Smooth muscle cell (in vitro differentiated cells): Measurements from ENCODE around the gene STAG3. TPM values are rescaled to one million over a fixed set of nuclear protein-coding genes. Genes with fewer than 3 reads are reported as not detected.
"Not testable (repeated sequence)": the region's sequence is repeated elsewhere in the genome, so short reads cannot be mapped to it uniquely, and the experiment has no call there.

Experiments
- DNase-seq: peaks from one replicate; lab custom pipeline; 2025; ENCODE audit not compliant: unreplicated experiment; lab: John Stamatoyannopoulos, UW
- H2AFZ ChIP-seq: fragments of 200-600 bp; sonication (generic); 2 replicates; pipeline ENCODE4 v1.6.0; 2016; ENCODE audit warnings: antibody characterized with exemption, low read depth, mild to moderate bottlenecking
- H3F3A ChIP-seq: fragments of 200-600 bp; sonication (generic); 2 replicates; pipeline ENCODE4 v1.6.0; 2017; ENCODE audit warnings: antibody characterized with exemption, low read depth
- H3K27ac ChIP-seq: fragments of 200-600 bp; sonication (generic); 2 replicates; pipeline ENCODE4 v1.5.1; 2016; ENCODE audit warnings: low read depth, mild to moderate bottlenecking
- H3K27me3 ChIP-seq: fragments of 200-600 bp; sonication (generic); 2 replicates; pipeline ENCODE4 v1.6.1; 2016; ENCODE audit warnings: low read depth, mild to moderate bottlenecking
- H3K36me3 ChIP-seq: fragments of 200-600 bp; sonication (generic); 2 replicates; pipeline ENCODE4 v1.5.1; 2016; ENCODE audit warnings: low read depth
- H3K4me1 ChIP-seq: fragments of 200-600 bp; sonication (generic); 2 replicates; pipeline ENCODE4 v1.5.1; 2016; ENCODE audit warnings: low read depth
- H3K4me2 ChIP-seq: fragments of 200-600 bp; sonication (generic); 2 replicates; pipeline ENCODE4 v1.6.0; 2016; ENCODE audit warnings: mild to moderate bottlenecking
- H3K4me3 ChIP-seq: fragments of 200-600 bp; sonication (generic); 2 replicates; pipeline ENCODE4 v1.5.1; 2016; ENCODE audit warnings: mild to moderate bottlenecking
- H3K79me2 ChIP-seq: fragments of 200-600 bp; sonication (generic); 2 replicates; pipeline ENCODE4 v1.6.0; 2016; ENCODE audit warnings: low read depth, mild to moderate bottlenecking
- H3K9ac ChIP-seq: fragments of 200-600 bp; sonication (generic); 2 replicates; pipeline ENCODE4 v1.6.0; 2016; ENCODE audit warnings: low read depth
- H3K9me3 ChIP-seq: fragments of 200-600 bp; sonication (generic); replicated peaks from 2 replicates; pipeline ENCODE4 v1.5.1; 2016; ENCODE audit warnings: low read depth
- H4K20me1 ChIP-seq: fragments of 200-600 bp; sonication (generic); 2 replicates; pipeline ENCODE4 v1.6.0; 2016; ENCODE audit warnings: low read depth
- WGBS: methylation state at CpG from one replicate; pipeline ENCODE4 v1.1.7; 2016; ENCODE audit warnings: low lambda C conversion rate; 5-methylcytosine and 5-hydroxymethylcytosine counted together
- polyA plus RNA-seq: library from polyadenylated mRNA; unstranded; fragments of >200 nt; fragmentation: Nextera tagmentation; extraction: Ambion mirVana; gene quantifications from 2 replicates; pipeline ENCODE4 v1.2.1, GENCODE V29; 2016
- total RNA-seq: library from RNA; depleted of rRNA; stranded (reverse); fragments of >200 nt; gene quantifications from 2 replicates; pipeline ENCODE4 v1.2.3, GENCODE V29; 2014
- TF ChIP-seq, protein P1 (sequence below): fragments of 200-600 bp; sonication (generic); IDR thresholded peaks from 2 replicates; pipeline ENCODE4 v1.5.1; 2017; ENCODE audit warnings: borderline replicate concordance, mild to moderate bottlenecking, antibody characterized with exemption; ENCODE audit not compliant: insufficient read depth, poor library complexity, severe bottlenecking

STAG3 gene
- total and polyA plus RNA-seq, 2 experiments from 2014 or later: 0.04 to 0.96 TPM

DNA sequence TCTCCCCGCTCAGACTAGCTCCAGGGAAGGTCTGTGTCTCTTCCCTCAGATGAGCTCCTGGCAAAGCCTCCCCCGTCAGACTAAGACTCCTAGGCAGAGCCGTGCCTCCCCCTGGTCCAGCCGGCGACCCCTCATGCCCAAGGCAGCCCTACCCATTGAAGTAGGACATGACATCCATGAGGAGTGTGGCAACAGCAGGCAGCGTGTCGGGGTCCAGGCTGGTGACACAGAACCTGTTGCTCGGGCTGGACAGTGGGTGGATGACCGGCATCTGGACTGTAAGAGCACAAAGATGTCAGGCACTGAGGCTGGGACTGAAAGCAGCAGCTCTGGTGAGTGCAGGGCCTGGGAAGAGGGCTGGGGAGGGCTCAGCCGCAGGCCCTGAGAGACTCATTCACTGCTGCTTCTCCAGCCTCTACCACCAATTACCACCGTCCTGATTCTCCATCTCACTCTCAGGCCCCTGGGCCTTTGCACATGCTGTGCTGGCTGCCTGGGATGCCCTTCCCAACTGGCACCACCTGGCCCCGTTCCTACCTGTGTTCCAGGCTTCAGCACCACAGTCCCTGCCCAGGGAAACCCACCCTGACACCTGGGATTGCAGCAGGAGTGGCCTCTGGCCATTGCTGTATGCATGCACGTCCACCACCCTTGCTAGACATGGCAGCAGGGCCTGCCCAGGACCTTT is 44.9 kb downstream of the STAG3 start:
- no peaks in the 10 kb centered on the region for H3K79me2 ChIP-seq
- H3K9ac ChIP-seq: no peak overlapping the region
- no peaks in the 10 kb centered on the region for H3K27me3 ChIP-seq
- no peak for DNase-seq
- no peaks in the 10 kb centered on the region for H4K20me1 ChIP-seq
- 97% methylated on average over 13 of the region's 13 CpGs for WGBS
- H3K4me1 ChIP-seq: no peaks in the 10 kb centered on the region
- no peak overlapping the region for H3K4me3 ChIP-seq
- no peaks in the 10 kb centered on the region for H3K9me3 ChIP-seq
- TF ChIP-seq, protein P1, sequence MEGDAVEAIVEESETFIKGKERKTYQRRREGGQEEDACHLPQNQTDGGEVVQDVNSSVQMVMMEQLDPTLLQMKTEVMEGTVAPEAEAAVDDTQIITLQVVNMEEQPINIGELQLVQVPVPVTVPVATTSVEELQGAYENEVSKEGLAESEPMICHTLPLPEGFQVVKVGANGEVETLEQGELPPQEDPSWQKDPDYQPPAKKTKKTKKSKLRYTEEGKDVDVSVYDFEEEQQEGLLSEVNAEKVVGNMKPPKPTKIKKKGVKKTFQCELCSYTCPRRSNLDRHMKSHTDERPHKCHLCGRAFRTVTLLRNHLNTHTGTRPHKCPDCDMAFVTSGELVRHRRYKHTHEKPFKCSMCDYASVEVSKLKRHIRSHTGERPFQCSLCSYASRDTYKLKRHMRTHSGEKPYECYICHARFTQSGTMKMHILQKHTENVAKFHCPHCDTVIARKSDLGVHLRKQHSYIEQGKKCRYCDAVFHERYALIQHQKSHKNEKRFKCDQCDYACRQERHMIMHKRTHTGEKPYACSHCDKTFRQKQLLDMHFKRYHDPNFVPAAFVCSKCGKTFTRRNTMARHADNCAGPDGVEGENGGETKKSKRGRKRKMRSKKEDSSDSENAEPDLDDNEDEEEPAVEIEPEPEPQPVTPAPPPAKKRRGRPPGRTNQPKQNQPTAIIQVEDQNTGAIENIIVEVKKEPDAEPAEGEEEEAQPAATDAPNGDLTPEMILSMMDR: no peak
- H2AFZ ChIP-seq: no peak overlapping the region
- H3F3A ChIP-seq: no peaks in the 10 kb centered on the region
- no peaks in the 10 kb centered on the region for H3K36me3 ChIP-seq
- no peak overlapping the region for H3K4me2 ChIP-seq
- no peak overlapping the region for H3K27ac ChIP-seq

DNA sequence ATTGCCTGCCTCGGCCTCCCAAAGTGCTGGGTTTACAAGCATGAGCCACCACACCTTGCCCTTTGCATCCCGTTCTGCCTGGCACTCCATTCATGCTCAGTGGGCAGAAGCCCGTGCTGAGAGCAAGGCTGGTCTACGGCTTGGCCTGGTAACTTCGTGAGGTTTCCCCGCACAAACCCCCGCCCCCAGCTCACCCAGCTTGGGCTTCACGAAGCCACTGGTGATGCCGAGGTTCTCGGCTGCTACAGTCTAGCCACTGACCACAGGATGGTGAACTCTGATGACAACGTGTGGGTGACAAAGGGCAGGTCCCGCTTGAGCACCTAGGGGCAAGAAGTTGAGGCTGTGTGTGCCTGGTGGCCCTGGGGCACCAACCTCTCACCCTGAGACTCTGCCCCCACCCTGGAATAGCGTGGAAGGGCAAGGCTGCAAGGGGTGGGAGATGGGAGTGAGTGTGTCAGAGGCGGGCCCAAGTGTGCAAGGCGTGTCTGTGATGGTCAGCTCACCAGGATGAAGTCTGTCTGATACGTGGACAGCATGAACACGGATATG is 45.7 kb downstream of the STAG3 start:
- H4K20me1 ChIP-seq, H3K4me1 ChIP-seq, H3K79me2 ChIP-seq, H2AFZ ChIP-seq, H3F3A ChIP-seq, H3K27me3 ChIP-seq, H3K4me3 ChIP-seq, H3K4me2 ChIP-seq, H3K9me3 ChIP-seq, H3K36me3 ChIP-seq, H3K9ac ChIP-seq, H3K27ac ChIP-seq, DNase-seq: not testable (repeated sequence)
- 98% methylated on average over 17 of the region's 17 CpGs for WGBS

DNA sequence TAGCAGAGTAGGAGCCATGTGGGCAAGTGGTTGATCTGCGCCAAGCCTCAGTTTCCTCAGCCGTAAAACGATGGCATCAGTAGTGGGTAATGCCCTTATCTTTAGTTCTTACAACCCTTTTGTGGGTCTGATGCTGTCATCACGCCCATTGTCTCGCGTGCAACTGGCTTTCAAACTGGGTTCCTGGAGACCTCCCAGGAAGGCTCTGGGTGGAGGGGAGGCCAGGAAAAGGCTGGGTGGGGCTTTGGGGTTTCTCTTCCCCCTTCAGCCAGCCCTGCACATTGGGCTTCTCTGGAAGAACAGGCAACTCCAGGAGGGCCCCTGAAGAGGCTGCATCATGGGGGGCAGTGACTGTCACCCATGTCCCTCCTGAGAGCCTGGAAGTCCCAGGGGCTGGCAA is 47.2 kb downstream of the STAG3 start:
- not testable (repeated sequence) for H3K79me2 ChIP-seq, H3K36me3 ChIP-seq, H3K27ac ChIP-seq, H3K4me2 ChIP-seq, DNase-seq, H3K4me3 ChIP-seq, H3K4me1 ChIP-seq, H2AFZ ChIP-seq, H4K20me1 ChIP-seq, H3K9ac ChIP-seq, H3K9me3 ChIP-seq, H3F3A ChIP-seq, H3K27me3 ChIP-seq
- WGBS: 90% methylated on average over 6 of the region's 6 CpGs

DNA sequence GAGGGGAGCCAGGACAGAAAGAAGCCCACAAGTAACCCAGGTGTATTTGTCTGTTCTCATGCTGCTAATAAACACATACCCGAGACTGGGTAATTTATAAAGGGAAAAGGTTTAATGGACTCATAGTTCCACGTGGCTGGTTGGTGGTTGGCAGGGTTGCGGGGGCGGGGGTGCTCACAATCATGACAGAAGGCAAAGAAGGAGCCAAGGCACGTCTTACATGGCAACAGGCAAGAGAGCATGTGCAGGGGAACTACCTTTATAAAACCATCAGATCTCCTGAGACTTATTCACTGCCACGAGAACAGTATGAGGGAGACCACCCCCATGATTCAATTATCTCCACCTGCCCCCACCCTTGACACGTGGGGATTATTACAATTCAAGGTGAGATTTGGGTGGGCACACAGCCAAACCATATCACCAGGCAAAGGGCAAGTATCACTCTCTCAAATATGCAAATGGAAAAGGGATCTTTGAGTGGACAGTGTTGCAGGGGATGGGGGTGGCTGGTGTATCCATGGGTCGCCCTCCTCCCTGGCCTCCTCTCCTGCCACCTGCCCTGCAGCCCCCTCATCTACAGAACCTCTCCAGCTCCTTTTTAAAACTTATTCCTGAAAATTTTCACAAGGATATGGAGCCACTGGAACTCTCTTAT is 57.1 kb downstream of the STAG3 start:
- not testable (repeated sequence) for H3K79me2 ChIP-seq, H3K27me3 ChIP-seq, H3K4me1 ChIP-seq, DNase-seq, H2AFZ ChIP-seq, H3K9ac ChIP-seq, H3K4me3 ChIP-seq, H3K27ac ChIP-seq, H4K20me1 ChIP-seq, H3K36me3 ChIP-seq, H3F3A ChIP-seq, H3K4me2 ChIP-seq, H3K9me3 ChIP-seq
- WGBS: 93% methylated on average over 8 of the region's 8 CpGs

DNA sequence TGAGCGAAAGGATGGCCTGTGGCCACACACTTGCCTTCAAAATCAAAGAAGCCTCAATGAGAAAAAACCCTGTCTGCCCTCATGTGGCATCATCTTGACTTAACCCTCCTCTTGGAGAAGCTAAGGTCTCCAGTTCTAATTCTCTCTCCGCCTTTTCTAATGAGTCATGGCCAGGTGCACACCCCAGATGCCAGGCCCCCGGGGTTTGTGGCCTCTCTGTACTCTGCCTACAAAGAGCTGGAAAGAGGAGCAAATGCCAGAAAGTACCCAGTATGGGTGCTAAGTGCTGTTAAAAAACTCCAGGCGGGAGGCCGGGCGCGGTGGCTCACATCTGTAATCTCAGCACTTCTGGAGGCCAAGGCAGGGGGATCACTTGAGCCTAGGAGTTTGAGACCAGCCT is 62.3 kb downstream of the STAG3 start:
- not testable (repeated sequence) for H3K36me3 ChIP-seq, H3K4me3 ChIP-seq, H3K9ac ChIP-seq, H3K9me3 ChIP-seq, H3F3A ChIP-seq, DNase-seq, H3K4me2 ChIP-seq, H3K79me2 ChIP-seq, H3K4me1 ChIP-seq, H3K27me3 ChIP-seq, H2AFZ ChIP-seq, H3K27ac ChIP-seq, H4K20me1 ChIP-seq
- 95% methylated on average over 7 of the region's 7 CpGs for WGBS

DNA sequence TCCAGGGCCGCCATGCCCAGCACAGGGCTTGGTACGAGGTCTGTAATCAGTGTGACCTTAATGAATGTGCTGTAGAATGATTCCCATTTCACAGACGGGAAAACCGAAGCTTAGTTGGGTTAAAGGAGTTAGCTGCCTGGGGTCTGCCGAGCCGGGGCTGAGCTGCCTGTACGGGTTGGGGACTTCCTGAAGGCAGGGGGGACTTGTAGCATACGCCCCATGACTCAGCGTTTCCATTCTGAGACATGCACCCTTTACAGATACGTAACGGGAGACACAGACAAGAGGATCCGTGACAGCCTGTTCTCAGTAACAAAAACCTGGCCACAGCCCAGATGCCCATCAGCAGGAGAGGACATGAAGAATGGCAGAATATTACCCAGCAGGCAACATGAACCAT is 65.7 kb downstream of the STAG3 start:
- WGBS: 83% methylated on average over 12 of the region's 12 CpGs
- not testable (repeated sequence) for H3K9ac ChIP-seq, H3F3A ChIP-seq, DNase-seq, H3K36me3 ChIP-seq, H3K9me3 ChIP-seq, H3K4me2 ChIP-seq, H3K27me3 ChIP-seq, H2AFZ ChIP-seq, H3K79me2 ChIP-seq, H3K4me3 ChIP-seq, H3K27ac ChIP-seq, H3K4me1 ChIP-seq
- H4K20me1 ChIP-seq: peaks cover 16% of the 10 kb centered on the region

DNA sequence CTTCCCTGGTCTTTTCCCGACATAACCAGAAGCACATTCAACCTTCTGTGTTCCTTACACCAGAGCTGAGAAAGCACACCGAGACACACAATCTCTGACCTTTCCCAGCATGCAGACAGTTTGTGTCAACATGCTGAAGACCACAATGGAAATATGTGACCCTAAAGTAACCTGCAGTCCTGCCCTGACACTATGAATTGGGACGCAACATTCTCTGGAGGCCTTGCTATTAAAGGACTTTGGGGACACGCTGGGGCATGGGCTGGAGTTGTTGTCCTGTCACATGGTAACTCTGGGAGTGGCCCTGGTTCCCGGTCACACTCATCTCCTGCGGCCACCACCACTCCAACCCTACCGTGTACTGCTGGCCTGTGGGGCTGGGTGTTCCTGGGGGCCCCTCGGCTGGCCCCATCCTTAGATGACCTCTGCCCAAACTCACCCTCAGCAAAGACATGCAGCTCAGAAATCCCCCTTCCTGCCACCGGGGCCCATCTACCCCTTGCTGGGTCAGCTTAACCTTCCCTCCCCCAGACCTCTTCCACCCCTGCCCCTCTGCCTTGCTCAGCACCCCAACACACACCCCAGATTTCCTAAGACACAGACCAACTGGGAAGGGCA is 67.4 kb downstream of the STAG3 start:
- H3K9ac ChIP-seq, H3K27ac ChIP-seq, H3K79me2 ChIP-seq, H2AFZ ChIP-seq, H3K9me3 ChIP-seq, DNase-seq, H3K4me3 ChIP-seq, H3K27me3 ChIP-seq, H3F3A ChIP-seq, H3K4me1 ChIP-seq, H3K36me3 ChIP-seq, H3K4me2 ChIP-seq: not testable (repeated sequence)
- 88% methylated on average over 9 of the region's 9 CpGs for WGBS
- H4K20me1 ChIP-seq: peaks cover 18% of the 10 kb centered on the region
